ENCODE results near the gene VASH2.

Gene VASH2

DNA sequence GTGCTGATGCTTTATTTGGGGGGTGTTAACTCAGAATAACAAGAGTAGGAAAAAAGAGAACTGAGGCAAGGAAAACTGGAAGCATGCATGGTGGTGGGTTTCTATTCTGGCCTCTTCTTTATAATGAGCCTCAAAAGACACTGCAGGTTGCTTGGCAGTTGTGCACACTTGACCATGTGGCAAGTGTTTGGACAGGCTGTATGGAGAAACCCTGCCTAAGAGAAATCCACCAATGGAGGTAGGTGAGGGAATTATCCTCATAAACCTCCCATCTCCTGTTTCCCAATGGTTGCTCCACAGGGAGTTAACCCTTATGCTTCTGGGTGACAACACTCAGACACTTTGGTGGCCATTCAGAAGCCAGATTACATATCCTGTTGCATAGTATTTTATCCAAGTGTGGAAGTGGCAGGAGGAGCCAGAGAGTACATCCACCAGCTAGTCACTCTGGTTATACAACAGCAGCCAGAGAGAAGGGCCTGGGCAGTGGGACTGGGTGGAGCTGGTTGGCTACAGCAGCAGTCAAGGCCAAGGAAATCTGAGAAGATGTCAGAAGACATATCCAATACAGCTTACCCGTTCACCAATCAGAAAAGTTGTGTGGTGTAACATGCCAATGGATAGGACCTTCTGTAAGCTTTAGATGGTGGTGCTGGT, 16.4 kb upstream of the VASH2 start:
- no peak for DNase-seq

DNA sequence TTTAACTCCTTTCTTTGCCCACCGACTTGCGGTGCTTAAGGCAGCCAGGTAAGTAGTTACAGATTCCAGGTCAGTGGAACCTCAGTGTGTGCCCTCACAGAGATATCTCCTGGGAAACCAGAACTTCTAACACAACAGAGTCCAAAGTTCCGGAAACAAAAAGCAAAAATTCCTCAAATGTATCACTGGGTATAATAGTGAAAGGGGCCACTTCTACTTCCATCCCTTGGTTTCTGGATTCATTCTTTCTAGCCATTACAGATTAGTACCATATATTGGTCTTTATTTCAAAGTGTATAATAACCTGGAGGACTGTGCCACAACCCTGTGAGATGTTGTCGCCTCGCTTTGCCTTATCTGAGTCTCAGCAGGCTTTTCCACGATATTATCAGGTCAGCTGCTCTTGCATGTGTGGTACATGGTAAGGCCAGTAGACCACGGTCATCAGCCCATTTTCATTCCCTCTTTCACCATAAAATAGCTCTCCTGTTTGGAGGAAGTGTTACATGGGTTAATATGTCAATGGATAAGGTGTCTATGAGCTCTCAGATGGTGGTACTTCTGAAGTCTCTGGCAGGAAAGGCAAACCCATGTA, 14.9 kb upstream of the VASH2 start:
- no peak for DNase-seq

DNA sequence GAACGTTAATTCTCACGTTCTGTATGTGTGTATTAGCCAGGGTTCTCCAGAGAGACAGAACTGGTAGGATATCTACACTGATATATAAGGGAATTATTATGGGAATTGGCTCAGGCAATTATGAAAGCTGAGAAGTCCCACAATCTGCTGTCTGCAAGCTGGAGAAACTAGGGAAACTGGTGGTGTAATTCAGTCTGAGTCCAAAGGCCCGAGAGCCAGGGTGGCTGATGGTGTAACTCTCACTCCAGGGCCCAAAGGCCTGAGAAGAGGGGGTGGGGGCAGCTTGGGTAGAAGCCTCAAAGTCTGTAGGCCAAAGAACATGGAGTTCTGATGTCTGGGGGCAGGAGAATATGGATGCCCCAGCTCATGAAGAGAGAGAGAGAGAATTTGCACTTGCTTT, 13.3 kb upstream of the VASH2 start:
- DNase-seq = no peak

GRCh38 chr1:212938846-212939245, 11.5 kb upstream of the VASH2 start:
- DNase-seq = no peak

DNA sequence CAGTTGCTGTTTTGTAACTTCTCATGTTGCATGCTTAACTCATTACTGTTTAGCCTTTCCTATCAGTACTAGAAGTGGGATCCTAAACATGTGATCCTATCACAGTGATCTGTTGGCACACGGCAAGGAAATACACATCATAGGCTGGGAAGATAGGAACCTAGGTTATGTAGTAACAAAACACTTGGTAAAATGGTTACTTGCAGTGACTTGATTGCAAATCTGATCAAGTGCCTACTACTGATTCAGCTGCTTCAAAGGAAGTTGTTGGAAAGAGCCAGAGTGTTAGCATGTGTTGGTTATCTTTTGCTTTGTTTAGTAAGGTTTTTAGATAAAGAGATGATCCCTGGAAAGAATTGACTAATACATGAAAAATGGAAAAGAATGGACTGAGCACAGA, 8.9 kb upstream of the VASH2 start:
- no peak for DNase-seq

GRCh38 chr1:212942679-212943392, 7.5 kb upstream of the VASH2 start:
- no peak for DNase-seq

- no peak for DNase-seq
Observed at GRCh38 chr1:212943393-212943710, 7.0 kb upstream of the VASH2 start.

- DNase-seq = no peak
Observed at GRCh38 chr1:212944229-212944901, 6.0 kb upstream of the VASH2 start.

GRCh38 chr1:212945056-212945455, 5.3 kb upstream of the VASH2 start:
- DNase-seq = no peak

DNA sequence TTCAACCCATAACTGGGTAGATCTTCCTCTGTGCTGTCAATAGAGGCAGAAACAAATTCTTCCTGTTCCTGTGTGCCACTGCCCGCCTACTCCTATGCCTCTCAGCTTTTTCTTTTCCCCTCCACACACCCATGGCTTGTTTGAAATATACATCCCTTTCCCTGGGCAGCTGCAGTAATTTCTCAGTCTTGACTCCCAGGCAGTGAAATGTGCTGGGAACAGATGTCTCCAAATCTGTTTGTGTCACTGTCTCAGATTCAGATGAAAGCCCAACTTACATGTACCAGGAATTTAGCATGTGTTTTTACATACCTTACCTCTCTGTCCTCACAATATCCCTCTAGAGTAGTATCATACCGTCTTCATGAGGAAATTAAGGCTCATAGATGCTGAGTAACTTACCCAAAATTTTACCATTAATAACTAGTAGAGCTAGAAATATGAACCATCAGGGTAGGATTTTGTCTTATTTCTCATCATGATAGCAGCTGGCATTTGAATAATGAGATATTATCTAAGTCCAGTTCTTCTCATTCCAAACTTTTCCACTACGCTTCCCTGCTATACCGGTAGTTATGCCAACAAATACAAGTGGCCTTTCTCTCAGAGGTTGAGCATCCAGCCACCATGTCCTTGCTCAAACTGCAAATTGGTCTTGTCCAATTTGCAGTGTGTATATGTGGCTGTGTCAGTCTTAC, 4.7 kb upstream of the VASH2 start:
- DNase-seq = no peak

- no peak for DNase-seq
Observed at GRCh38 chr1:212946872-212947271, 3.5 kb upstream of the VASH2 start.

DNA sequence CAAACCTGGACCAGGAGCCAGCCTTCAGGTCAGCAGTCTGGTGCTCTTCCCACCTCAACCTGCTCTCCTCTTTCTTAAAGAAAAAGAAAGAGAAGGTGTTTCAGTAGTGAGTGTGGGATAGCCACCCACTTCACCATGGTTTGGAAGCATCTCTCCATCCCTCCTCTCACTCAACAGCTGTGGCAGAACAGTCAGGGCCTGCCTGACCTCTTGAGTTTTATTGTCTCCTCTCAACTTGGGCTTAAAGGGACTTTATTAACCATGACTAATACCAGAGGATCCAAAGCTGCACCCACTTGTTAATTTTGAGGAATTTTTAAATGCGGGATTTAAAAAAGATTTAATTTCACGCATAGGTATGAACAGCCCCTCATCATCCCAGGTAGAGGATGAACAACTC, 570 bp upstream of the VASH2 start:
- DNase-seq = no peak

DNA sequence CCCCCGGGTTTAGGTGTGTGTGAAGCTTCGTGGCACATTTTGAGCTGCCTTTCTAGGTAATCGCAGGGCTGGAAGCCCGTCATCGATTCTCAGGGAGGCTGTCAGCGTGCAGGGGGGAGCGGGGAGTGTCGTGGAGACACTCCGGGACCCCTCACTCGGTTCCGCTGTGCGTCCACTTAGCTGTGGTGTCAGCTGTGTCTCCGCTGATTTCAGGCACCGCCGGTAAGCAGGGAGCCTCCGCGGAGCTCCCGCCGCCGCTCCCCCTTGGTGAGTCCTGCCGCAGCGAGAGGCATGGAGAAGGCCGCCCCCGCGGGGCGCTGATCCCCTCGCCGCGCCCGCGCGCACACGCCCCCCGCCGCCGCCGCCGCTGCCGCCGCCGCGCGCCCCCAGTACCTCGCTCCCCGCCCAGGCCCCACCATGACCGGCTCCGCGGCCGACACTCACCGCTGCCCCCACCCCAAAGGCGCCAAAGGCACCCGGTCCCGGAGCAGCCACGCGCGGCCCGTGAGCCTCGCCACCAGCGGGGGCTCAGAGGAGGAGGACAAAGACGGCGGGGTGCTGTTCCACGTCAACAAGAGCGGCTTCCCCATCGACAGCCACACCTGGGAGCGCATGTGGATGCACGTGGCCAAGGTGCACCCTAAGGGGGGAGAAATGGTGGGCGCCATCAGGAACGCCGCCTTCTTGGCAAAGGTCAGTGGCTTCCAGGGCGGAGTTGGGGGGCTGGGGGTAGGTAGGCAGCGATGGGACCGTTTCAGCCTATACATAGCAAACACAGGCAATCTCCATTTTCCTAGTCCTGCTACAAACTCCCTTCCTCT, 995 bp downstream of the VASH2 start:
- no peak for DNase-seq

- DNase-seq = no peak
Observed at GRCh38 chr1:212951947-212952640, 1.8 kb downstream of the VASH2 start.

- DNase-seq = no peak
Observed at GRCh38 chr1:212952641-212952976, 2.3 kb downstream of the VASH2 start.

- DNase-seq = no peak
Observed at GRCh38 chr1:212953321-212953720, 3.0 kb downstream of the VASH2 start.

DNA sequence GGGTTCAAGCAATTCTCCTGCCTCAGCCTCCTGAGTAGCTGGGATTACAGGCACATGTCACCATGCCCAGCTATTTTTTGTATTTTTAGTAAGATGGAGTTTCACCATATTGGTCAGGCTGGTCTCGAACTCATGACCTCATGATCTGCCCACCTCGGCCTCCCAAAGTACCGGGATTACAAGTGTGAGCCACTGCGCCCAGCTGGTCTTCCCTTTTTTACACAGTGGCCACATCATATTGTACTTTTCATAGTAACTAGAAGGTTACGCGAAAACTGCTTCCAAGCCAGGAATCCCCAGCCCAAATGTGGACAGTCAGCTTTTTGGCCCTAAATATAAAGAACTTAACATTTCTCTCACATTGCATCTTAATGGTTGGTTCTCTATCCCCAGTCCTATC, 4.2 kb downstream of the VASH2 start:
- no peak for DNase-seq

- DNase-seq = no peak
Observed at GRCh38 chr1:212955098-212955497, 4.8 kb downstream of the VASH2 start.

GRCh38 chr1:212955961-212956620, 5.8 kb downstream of the VASH2 start:
- no peak for DNase-seq

DNA sequence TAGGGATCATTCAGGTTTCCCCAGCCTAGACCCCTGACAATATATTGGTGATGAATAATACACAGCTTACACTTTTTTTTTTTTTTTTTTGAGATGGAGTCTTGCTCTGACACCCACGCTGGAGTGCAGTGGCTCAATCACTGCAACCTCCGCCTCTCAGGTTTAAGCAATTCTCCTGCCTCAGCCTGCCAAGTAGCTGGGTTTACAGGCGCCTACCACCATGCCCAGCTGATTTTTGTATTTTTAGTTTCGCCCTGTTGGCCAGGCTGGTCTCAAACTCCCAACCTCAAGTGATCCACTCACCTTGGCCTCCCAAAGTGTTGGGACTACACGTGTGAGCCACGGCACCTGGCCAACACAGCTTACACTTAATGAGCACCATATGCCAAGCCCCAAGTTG, 7.2 kb downstream of the VASH2 start:
- DNase-seq = no peak

- DNase-seq = no peak
Observed at GRCh38 chr1:212958175-212958574, 7.8 kb downstream of the VASH2 start.

All from NCI-H1417 treated with DMSO at 0.1 percent for 48 hours (cell line).